ENCODE results near the gene SWT1. TPM values are rescaled to one million over a fixed set of nuclear protein-coding genes. Genes with fewer than 3 reads are reported as not detected.

SWT1 gene
- total and polyA plus RNA-seq, 7 experiments from 2014 or later = 4.1 to 11.5 (median 5.2) TPM

DNA sequence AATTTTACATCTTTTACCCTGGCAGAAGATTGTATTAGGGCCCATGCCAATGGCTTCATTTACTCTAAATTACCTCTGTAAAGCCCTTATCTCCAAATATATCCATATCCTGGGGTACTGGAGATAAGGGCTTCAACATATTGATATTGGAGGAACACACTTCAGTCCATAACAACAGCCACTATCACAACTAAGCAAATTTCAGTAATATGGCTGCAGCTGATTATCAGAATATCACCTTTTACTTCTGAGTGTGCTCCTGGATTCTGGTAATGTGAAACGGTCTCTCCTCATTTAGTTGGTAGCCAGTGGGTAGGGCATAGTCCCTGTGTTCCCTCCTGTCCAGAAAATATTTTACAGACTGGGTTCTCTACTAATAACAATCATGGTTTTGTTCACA, 106.8 kb downstream of the SWT1 start:
- H3K4me1 Mint-ChIP-seq = peaks cover 0 to 13% (median 5%) of the 10 kb centered on the region in 7 donors
- Histone ChIP-seq H3K27ac (ENCODE audit: low read depth, low read length) (no peak overlapping the region), H3K9me3 (ENCODE audit: control insufficient read depth in 2 of 3, low read length in 3 of 3) (no peaks in the 10 kb centered on the region), H3K4me3 (ENCODE audit: low read length) (no peak overlapping the region), H3K27me3 (ENCODE audit: control insufficient read depth in 2 of 2, insufficient read depth in 2 of 2, low read length in 2 of 2) (no peaks in the 10 kb centered on the region), H3K4me1 (ENCODE audit: control insufficient read depth in 2 of 2, insufficient read depth in 2 of 2, low read length in 2 of 2) (no peaks in the 10 kb centered on the region), H3K36me3 (ENCODE audit: control insufficient read depth in 2 of 3, insufficient read depth in 3 of 3, low read length in 3 of 3) (no peaks in the 10 kb centered on the region)
- H3K4me3 Mint-ChIP-seq = no peak overlapping the region
- ChIA-PET POLR2A (interaction anchor here (0.8 to 3.1 kb wide), 2 partner anchors 18 to 1455 kb away, joined by 3 to 15 read pairs; no protein-coding TSS in a partner anchor), CTCF (no interaction called here)
- H3K27me3 Mint-ChIP-seq = no peaks in the 10 kb centered on the region
- no peak for DNase-seq
- H3K27ac Mint-ChIP-seq = peak overlapping the region in 1 of 9 donors; percentile 51
- peaks cover 0 to 16% (median 11%) of the 10 kb centered on the region in 5 donors for H3K36me3 Mint-ChIP-seq
- intact Hi-C loops (cut with micrococcal nuclease) = no loop called here
- peaks cover 0 to 21% (median 3%) of the 10 kb centered on the region in 11 donors for H3K9me3 Mint-ChIP-seq
- ATAC-seq = no peak

DNA sequence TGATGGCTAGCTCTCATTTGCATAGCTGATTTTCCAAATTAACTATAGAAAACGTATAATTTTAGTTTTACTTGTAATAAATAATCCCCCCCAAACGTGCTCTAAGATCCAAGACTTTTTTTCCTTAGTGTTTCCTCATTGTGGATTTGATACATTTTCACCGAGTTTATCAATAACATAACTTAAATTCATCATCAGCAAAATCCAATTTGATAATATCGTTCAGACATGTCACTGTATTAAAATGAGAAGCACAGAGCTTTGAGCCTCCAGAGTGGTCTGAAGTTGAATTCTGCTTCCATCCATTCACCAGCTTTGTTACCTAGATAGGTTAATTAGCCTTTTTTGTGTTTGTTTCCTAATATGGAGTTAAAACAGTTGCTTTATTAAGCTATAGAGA, 108.3 kb downstream of the SWT1 start:
- CTCF ChIA-PET = interaction anchor here (1.1 to 1.2 kb wide), 2 partner anchors 10 to 27 kb away, joined by 3 read pairs; no protein-coding TSS in a partner anchor
- no peak overlapping the region for H3K27ac Mint-ChIP-seq

DNA sequence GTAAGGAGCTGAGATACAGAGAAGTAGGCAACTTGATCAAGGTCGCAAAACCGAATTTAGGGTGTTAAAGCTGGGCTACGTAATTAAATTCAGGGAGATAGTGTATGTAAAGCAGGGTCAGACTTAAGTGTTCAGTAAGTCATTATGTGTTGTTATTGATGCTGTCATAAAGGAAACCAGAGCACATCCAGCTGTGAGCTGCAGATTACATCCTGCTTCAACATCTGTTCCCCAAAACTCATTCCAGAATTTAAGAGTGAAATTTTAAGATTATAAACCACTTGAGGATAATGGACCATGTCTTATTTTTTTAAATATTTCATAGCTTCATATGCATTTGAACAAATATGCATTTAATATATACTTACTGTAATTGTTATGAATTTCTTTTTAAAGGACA, 110.3 kb downstream of the SWT1 start:
- Histone ChIP-seq H3K4me3 (ENCODE audit: low read length) (no peak overlapping the region), H3K27ac (ENCODE audit: low read depth, low read length) (no peak overlapping the region), H3K36me3 (ENCODE audit: control insufficient read depth in 2 of 3, insufficient read depth in 3 of 3, low read length in 3 of 3) (no peaks in the 10 kb centered on the region), H3K4me1 (ENCODE audit: control insufficient read depth in 2 of 2, insufficient read depth in 2 of 2, low read length in 2 of 2) (no peaks in the 10 kb centered on the region), H3K9me3 (ENCODE audit: control insufficient read depth in 2 of 3, low read length in 3 of 3) (no peaks in the 10 kb centered on the region), H3K27me3 (ENCODE audit: control insufficient read depth in 2 of 2, insufficient read depth in 2 of 2, low read length in 2 of 2) (no peaks in the 10 kb centered on the region)
- DNase-seq (no peak), ATAC-seq (no peak)
- ChIA-PET POLR2A (interaction anchor here (1.3 to 1.7 kb wide), 2 partner anchors 14 to 50 kb away, joined by 4 to 9 read pairs; partner anchors contain the start of gene IVNS1ABP), CTCF (interaction anchor here (1.1 kb wide), 1 partner anchor 403 kb away, joined by 3 read pairs; no protein-coding TSS in a partner anchor)
- no peak overlapping the region for H3K4me3 Mint-ChIP-seq
- intact Hi-C loops (cut with micrococcal nuclease) = loop anchor here in 1 of 2 donors (2.0 kb wide), 1 partner anchor 14 kb away; no protein-coding TSS in a partner anchor
- H3K36me3 Mint-ChIP-seq = peaks cover 0 to 6% (median 4%) of the 10 kb centered on the region in 5 donors
- H3K9me3 Mint-ChIP-seq = peaks cover 0 to 5% (median 0%) of the 10 kb centered on the region in 11 donors
- peaks cover 0 to under 1% (median 0%) of the 10 kb centered on the region in 7 donors for H3K4me1 Mint-ChIP-seq
- no peak overlapping the region for H3K27ac Mint-ChIP-seq
- H3K27me3 Mint-ChIP-seq = no peaks in the 10 kb centered on the region

More for the DNA sequence above, 108.3 kb downstream of the SWT1 start:
- intact Hi-C loops (cut with micrococcal nuclease) = no loop called here
- Mint-ChIP-seq H3K27me3 (no peaks in the 10 kb centered on the region), H3K36me3 (peaks cover 0 to 11% (median 7%) of the 10 kb centered on the region in 5 donors), H3K4me1 (peaks cover 0 to 1% (median 0%) of the 10 kb centered on the region in 7 donors), H3K4me3 (no peak overlapping the region), H3K9me3 (peaks cover 0 to 7% (median 2%) of the 10 kb centered on the region in 11 donors)
- DNase-seq (no peak), ATAC-seq (no peak)
- H3K9me3 ChIP-seq (ENCODE audit: control insufficient read depth in 2 of 3, low read length in 3 of 3) = no peaks in the 10 kb centered on the region
- H3K27me3 ChIP-seq (ENCODE audit: control insufficient read depth in 2 of 2, insufficient read depth in 2 of 2, low read length in 2 of 2) = no peaks in the 10 kb centered on the region
- no peak overlapping the region for H3K27ac ChIP-seq (ENCODE audit: low read depth, low read length)
- no peak overlapping the region for H3K4me3 ChIP-seq (ENCODE audit: low read length)
- H3K36me3 ChIP-seq (ENCODE audit: control insufficient read depth in 2 of 3, insufficient read depth in 3 of 3, low read length in 3 of 3) = no peaks in the 10 kb centered on the region
- POLR2A ChIA-PET = interaction anchor here (0.8 to 3.1 kb wide), 3 partner anchors 14 to 53 kb away, joined by 3 to 15 read pairs (median 3); no protein-coding TSS in a partner anchor
- H3K4me1 ChIP-seq (ENCODE audit: control insufficient read depth in 2 of 2, insufficient read depth in 2 of 2, low read length in 2 of 2) = no peaks in the 10 kb centered on the region

DNA sequence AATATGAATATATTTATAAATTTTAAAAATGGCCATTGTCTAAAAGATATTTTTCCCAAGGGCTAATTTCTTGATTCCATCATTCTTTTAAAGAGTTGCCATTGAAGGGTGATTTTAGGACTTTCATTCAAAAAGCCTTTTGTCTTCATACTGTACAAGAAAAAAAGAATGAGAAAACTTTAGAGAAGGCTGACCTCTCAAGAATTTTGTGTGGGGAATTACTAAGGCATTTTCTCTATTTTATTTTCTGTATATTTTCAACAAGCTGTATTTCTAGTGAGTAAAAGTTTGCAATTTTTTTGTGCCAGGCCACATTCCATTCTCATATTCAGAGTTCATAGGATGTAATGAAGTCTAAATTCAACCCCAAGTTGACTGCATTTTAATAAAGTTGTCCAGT, 110.7 kb downstream of the SWT1 start:
- Histone ChIP-seq H3K27ac (ENCODE audit: low read depth, low read length) (no peak overlapping the region), H3K9me3 (ENCODE audit: control insufficient read depth in 2 of 3, low read length in 3 of 3) (no peaks in the 10 kb centered on the region), H3K27me3 (ENCODE audit: control insufficient read depth in 2 of 2, insufficient read depth in 2 of 2, low read length in 2 of 2) (no peaks in the 10 kb centered on the region), H3K4me3 (ENCODE audit: low read length) (no peak overlapping the region), H3K36me3 (ENCODE audit: control insufficient read depth in 2 of 3, insufficient read depth in 3 of 3, low read length in 3 of 3) (no peaks in the 10 kb centered on the region), H3K4me1 (ENCODE audit: control insufficient read depth in 2 of 2, insufficient read depth in 2 of 2, low read length in 2 of 2) (no peaks in the 10 kb centered on the region)
- H3K4me3 Mint-ChIP-seq = no peak overlapping the region
- H3K4me1 Mint-ChIP-seq = peaks cover 0 to 2% (median 0%) of the 10 kb centered on the region in 7 donors
- DNase-seq (no peak), ATAC-seq (no peak)
- H3K27ac Mint-ChIP-seq = no peak overlapping the region
- intact Hi-C loops (cut with micrococcal nuclease) = loop anchor here in 1 of 2 donors (2.0 kb wide), 1 partner anchor 13 kb away; no protein-coding TSS in a partner anchor
- H3K9me3 Mint-ChIP-seq = peaks cover 0 to 5% (median 0%) of the 10 kb centered on the region in 11 donors
- ChIA-PET CTCF (interaction anchor here (1.1 kb wide), 1 partner anchor 403 kb away, joined by 3 read pairs; no protein-coding TSS in a partner anchor), POLR2A (interaction anchor here (1.3 to 2.2 kb wide), 3 partner anchors 11 to 50 kb away, joined by 4 to 9 read pairs (median 7); partner anchors contain the start of gene IVNS1ABP)
- no peaks in the 10 kb centered on the region for H3K27me3 Mint-ChIP-seq
- peaks cover 0 to 8% (median 4%) of the 10 kb centered on the region in 5 donors for H3K36me3 Mint-ChIP-seq

DNA sequence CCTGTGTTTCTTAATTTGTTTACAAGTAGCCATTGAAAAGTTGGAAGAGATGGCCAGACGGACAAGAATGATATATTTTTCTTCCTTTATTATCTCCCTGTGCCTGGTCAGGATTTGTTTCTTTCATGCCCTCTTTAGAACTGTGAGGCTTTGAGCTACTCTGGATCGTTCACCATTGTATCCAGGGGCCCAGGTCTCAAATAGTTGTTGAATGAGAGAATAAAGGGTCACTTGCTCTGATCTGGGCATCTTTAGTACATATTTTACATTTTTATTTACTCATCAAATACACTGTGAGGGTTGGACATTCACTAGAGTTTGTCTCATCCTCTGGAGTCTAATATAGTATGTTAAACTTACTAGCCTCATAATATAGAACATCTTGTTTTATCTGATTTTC, 111.4 kb downstream of the SWT1 start:
- no peak overlapping the region for H3K27ac ChIP-seq (ENCODE audit: low read depth, low read length)
- no peaks in the 10 kb centered on the region for H3K4me1 ChIP-seq (ENCODE audit: control insufficient read depth in 2 of 2, insufficient read depth in 2 of 2, low read length in 2 of 2)
- Mint-ChIP-seq H3K9me3 (no peaks in the 10 kb centered on the region), H3K27me3 (no peaks in the 10 kb centered on the region), H3K4me3 (no peak overlapping the region), H3K4me1 (peaks cover 0 to 2% (median 0%) of the 10 kb centered on the region in 7 donors), H3K36me3 (peaks cover 0 to 7% (median 4%) of the 10 kb centered on the region in 5 donors), H3K27ac (no peak overlapping the region)
- POLR2A ChIA-PET = interaction anchor here (1.3 to 2.2 kb wide), 3 partner anchors 10 to 49 kb away, joined by 4 to 9 read pairs (median 7); partner anchors contain the start of gene IVNS1ABP
- CTCF ChIA-PET = interaction anchor here (1.1 to 1.2 kb wide), 2 partner anchors 13 to 402 kb away, joined by 3 read pairs; no protein-coding TSS in a partner anchor
- H3K36me3 ChIP-seq (ENCODE audit: control insufficient read depth in 2 of 3, insufficient read depth in 3 of 3, low read length in 3 of 3) = no peaks in the 10 kb centered on the region
- no peaks in the 10 kb centered on the region for H3K9me3 ChIP-seq (ENCODE audit: control insufficient read depth in 2 of 3, low read length in 3 of 3)
- intact Hi-C loops (cut with micrococcal nuclease) = no loop called here
- DNase-seq (no peak), ATAC-seq (no peak)
- no peak overlapping the region for H3K4me3 ChIP-seq (ENCODE audit: low read length)
- no peaks in the 10 kb centered on the region for H3K27me3 ChIP-seq (ENCODE audit: control insufficient read depth in 2 of 2, insufficient read depth in 2 of 2, low read length in 2 of 2)

DNA sequence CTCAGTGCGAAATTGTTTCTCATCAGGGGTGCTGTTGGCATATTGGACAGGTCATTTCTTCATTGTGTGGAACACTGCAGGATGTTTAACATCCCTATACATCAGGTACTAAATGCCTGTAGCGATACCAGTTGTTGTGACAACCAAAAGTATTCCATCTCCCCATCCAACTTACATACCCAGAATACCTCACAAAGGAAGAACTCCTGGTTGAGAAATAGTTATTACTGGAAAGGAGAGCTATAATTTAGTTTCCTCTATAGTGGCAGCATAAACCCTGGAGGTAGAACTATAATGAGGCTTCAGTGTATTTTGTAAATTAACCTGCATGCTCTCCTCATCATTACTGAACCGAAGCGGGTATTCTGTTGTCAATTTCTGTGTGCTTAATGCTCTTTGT, 115.0 kb downstream of the SWT1 start:
- Histone ChIP-seq H3K36me3 (ENCODE audit: control insufficient read depth in 2 of 3, insufficient read depth in 3 of 3, low read length in 3 of 3) (no peaks in the 10 kb centered on the region), H3K4me3 (ENCODE audit: low read length) (no peak overlapping the region), H3K4me1 (ENCODE audit: control insufficient read depth in 2 of 2, insufficient read depth in 2 of 2, low read length in 2 of 2) (no peaks in the 10 kb centered on the region), H3K27me3 (ENCODE audit: control insufficient read depth in 2 of 2, insufficient read depth in 2 of 2, low read length in 2 of 2) (no peaks in the 10 kb centered on the region), H3K27ac (ENCODE audit: low read depth, low read length) (no peak overlapping the region), H3K9me3 (ENCODE audit: control insufficient read depth in 2 of 3, low read length in 3 of 3) (no peaks in the 10 kb centered on the region)
- Mint-ChIP-seq H3K27me3 (no peaks in the 10 kb centered on the region), H3K9me3 (no peaks in the 10 kb centered on the region), H3K4me1 (peaks cover 0 to 2% (median 0%) of the 10 kb centered on the region in 7 donors), H3K27ac (no peak overlapping the region), H3K4me3 (no peak overlapping the region), H3K36me3 (peaks cover 0 to 4% (median 3%) of the 10 kb centered on the region in 5 donors)
- intact Hi-C loops (cut with micrococcal nuclease) = no loop called here
- POLR2A ChIA-PET = interaction anchor here (0.7 to 1.7 kb wide), 3 partner anchors 9 to 21 kb away, joined by 3 to 8 read pairs (median 5); no protein-coding TSS in a partner anchor
- ATAC-seq (no peak), DNase-seq (no peak)
- CTCF ChIA-PET = no interaction called here
